Jurkat, Clone E6-1 (cell line): ENCODE results near the gene CASK.
A peak's percentile ranks its signal among the peaks of the same experiment; 100 is the strongest.

ENCODE experiments used
- DNase-seq: peaks from one replicate; pipeline ENCODE4 v3.0.0-alpha.2; 2011; ENCODE audit warnings: low read depth, low spot score
- H3K4me3 ChIP-seq: 2 replicates; pipeline ENCODE4 v1.5.1; 2011; ENCODE audit warnings: mild to moderate bottlenecking, low read length, control low read depth, moderate library complexity

The CASK gene

GRCh38 chrX:41556958-41557357, 366.4 kb downstream of the CASK start:
- DNase-seq = peak; percentile 27
- H3K4me3 ChIP-seq = no peak overlapping the region

GRCh38 chrX:41553688-41554087, 369.7 kb downstream of the CASK start:
- no peak for DNase-seq
- no peak overlapping the region for H3K4me3 ChIP-seq

GRCh38 chrX:41548411-41548810, 374.9 kb downstream of the CASK start:
- no peak overlapping the region for H3K4me3 ChIP-seq

GRCh38 chrX:41543668-41544067, 379.7 kb downstream of the CASK start:
- no peak overlapping the region for H3K4me3 ChIP-seq
- no peak for DNase-seq

More at GRCh38 chrX:41548411-41548810, 374.9 kb downstream of the CASK start:
- no peak for DNase-seq

GRCh38 chrX:41543025-41543424, 380.3 kb downstream of the CASK start:
- no peak for DNase-seq
- no peak overlapping the region for H3K4me3 ChIP-seq

- no peak overlapping the region for H3K4me3 ChIP-seq
- DNase-seq = no peak
Measured at GRCh38 chrX:41542536-41542935, 380.8 kb downstream of the CASK start.

- DNase-seq = no peak
Measured at GRCh38 chrX:41542135-41542534, 381.2 kb downstream of the CASK start.

GRCh38 chrX:41541386-41541785, 382.0 kb downstream of the CASK start:
- no peak for DNase-seq
- no peak overlapping the region for H3K4me3 ChIP-seq

More at GRCh38 chrX:41542135-41542534, 381.2 kb downstream of the CASK start:
- H3K4me3 ChIP-seq = no peak overlapping the region

- no peak for DNase-seq
- H3K4me3 ChIP-seq = no peak overlapping the region
Measured at GRCh38 chrX:41538707-41539106, 384.6 kb downstream of the CASK start.

- no peak overlapping the region for H3K4me3 ChIP-seq
- DNase-seq = no peak
Measured at GRCh38 chrX:41530085-41530484, 393.3 kb downstream of the CASK start.

- no peak for DNase-seq
- no peak overlapping the region for H3K4me3 ChIP-seq
Measured at GRCh38 chrX:41529221-41529620, 394.1 kb downstream of the CASK start.

GRCh38 chrX:41528784-41529183, 394.6 kb downstream of the CASK start:
- DNase-seq = no peak
- no peak overlapping the region for H3K4me3 ChIP-seq

GRCh38 chrX:41526925-41527324, 396.4 kb downstream of the CASK start:
- H3K4me3 ChIP-seq = no peak overlapping the region
- no peak for DNase-seq

GRCh38 chrX:41526271-41526670, 397.1 kb downstream of the CASK start:
- H3K4me3 ChIP-seq = no peak overlapping the region
- DNase-seq = no peak

GRCh38 chrX:41522671-41523070, 400.7 kb downstream of the CASK start:
- H3K4me3 ChIP-seq = no peak overlapping the region
- DNase-seq = no peak

- no peak for DNase-seq
Measured at GRCh38 chrX:41522081-41522480, 401.3 kb downstream of the CASK start.

GRCh38 chrX:41519468-41519867, 403.9 kb downstream of the CASK start:
- DNase-seq = no peak
- no peak overlapping the region for H3K4me3 ChIP-seq

More at GRCh38 chrX:41522081-41522480, 401.3 kb downstream of the CASK start:
- H3K4me3 ChIP-seq = no peak overlapping the region

- DNase-seq = no peak
- H3K4me3 ChIP-seq = no peak overlapping the region
Measured at GRCh38 chrX:41518841-41519220, 404.5 kb downstream of the CASK start.

GRCh38 chrX:41518127-41518840, 405.1 kb downstream of the CASK start:
- no peak for DNase-seq
- no peak overlapping the region for H3K4me3 ChIP-seq

- DNase-seq = no peak
- H3K4me3 ChIP-seq = no peak overlapping the region
Measured at GRCh38 chrX:41516999-41517765, 406.2 kb downstream of the CASK start.

GRCh38 chrX:41516456-41516855, 406.9 kb downstream of the CASK start:
- no peak overlapping the region for H3K4me3 ChIP-seq
- no peak for DNase-seq
